HG03095 (cell line): ENCODE measurements around the gene C1QB.
"Not testable (repeated sequence)": the region's sequence is repeated elsewhere in the genome, so short reads cannot be mapped to it uniquely, and the experiment has no call there.

Experiments used
- ATAC-seq: cut with Tn5 transposase; IDR thresholded peaks from one replicate; pipeline ENCODE4 v1.9.1; 2021; ENCODE audit warnings: moderate library complexity; ENCODE audit not compliant: unreplicated experiment

C1QB gene

GRCh38 chr1:22691031-22691753 is 38.2 kb downstream of the C1QB start:
- ATAC-seq = no peak

GRCh38 chr1:22694172-22694571 is 41.1 kb downstream of the C1QB start:
- ATAC-seq = no peak

GRCh38 chr1:22696610-22697009 is 43.6 kb downstream of the C1QB start:
- ATAC-seq = no peak

- ATAC-seq = no peak
These were observed 44.9 kb downstream of the C1QB start for GRCh38 chr1:22697980-22698379.

GRCh38 chr1:22699681-22700520 is 46.9 kb downstream of the C1QB start:
- no peak for ATAC-seq

GRCh38 chr1:22702296-22703085 is 49.5 kb downstream of the C1QB start:
- ATAC-seq = no peak

GRCh38 chr1:22704440-22705067 is 51.5 kb downstream of the C1QB start:
- no peak for ATAC-seq

GRCh38 chr1:22705586-22705985 is 52.5 kb downstream of the C1QB start:
- no peak for ATAC-seq

GRCh38 chr1:22706100-22706499 is 53.1 kb downstream of the C1QB start:
- ATAC-seq = not testable (repeated sequence)

GRCh38 chr1:22708777-22709176 is 55.7 kb downstream of the C1QB start:
- ATAC-seq = no peak

- no peak for ATAC-seq
These were observed 56.2 kb downstream of the C1QB start for GRCh38 chr1:22709227-22709626.

GRCh38 chr1:22709891-22710700 is 57.1 kb downstream of the C1QB start:
- ATAC-seq = no peak

- no peak for ATAC-seq
These were observed 57.6 kb downstream of the C1QB start, which contains the start of gene EPHB2 for GRCh38 chr1:22710701-22711049. Gene EPHB2, plus strand, starts transcription at chr1:22710839. Its CDS starts 144 bp downstream, at chr1:22710983.

- ATAC-seq = no peak
These were observed 58.0 kb downstream of the C1QB start for GRCh38 chr1:22711071-22711470.
